Uterus (tissue), 4 donors: ENCODE measurements around the gene FMN1. TPM values are rescaled to one million over a fixed set of nuclear protein-coding genes. Genes with fewer than 3 reads are reported as not detected.

ENCODE experiments used
- DNase-seq, 2 donors: peaks; one replicate each; pipeline ENCODE4 v3.0.0-alpha.2; 2019 to 2020
- H3K27ac ChIP-seq, 2 donors: fragments of 200-600 bp; sonication (generic); 1 replicate in 1 of 2; 2 replicates in 1 of 2; pipeline ENCODE4 v1.5.1; 2016 to 2018
- H3K27me3 ChIP-seq, 2 donors: fragments of 200-600 bp; sonication (generic); one replicate each; pipeline ENCODE4 v1.5.1; 2018 to 2019; ENCODE audit warnings: control low read depth in 1 of 2
- H3K36me3 ChIP-seq, 2 donors: fragments of 200-600 bp; sonication (generic); one replicate each; pipeline ENCODE4 v1.5.1; 2019; ENCODE audit warnings: control low read depth in 1 of 2
- H3K4me1 ChIP-seq, 2 donors: fragments of 200-600 bp; sonication (generic); one replicate each; pipeline ENCODE4 v1.5.1; 2018 to 2019; ENCODE audit warnings: control low read depth in 1 of 2
- H3K4me3 ChIP-seq, 2 donors: fragments of 200-600 bp; sonication (generic); 1 replicate in 1 of 2; 2 replicates in 1 of 2; pipeline ENCODE4 v1.5.1; 2018 to 2019; ENCODE audit warnings: mild to moderate bottlenecking in 1 of 2
- H3K9me3 ChIP-seq, 2 donors: fragments of 200-600 bp; sonication (generic); one replicate each; pipeline ENCODE4 v1.5.1; 2019; ENCODE audit warnings: control low read depth in 1 of 2
- CTCF ChIP-seq, 4 experiments: fragments of 200-600 bp in 2 of 4; fragments of 450-650 bp in 2 of 4; sonication (generic) in 2 of 4; IDR thresholded peaks; one replicate each; pipeline ENCODE4 v1.5.1; 2016 to 2019; ENCODE audit warnings: antibody characterized with exemption in 4 of 4, mild to moderate bottlenecking in 2 of 4, moderate library complexity in 1 of 4
- POLR2A ChIP-seq, 2 donors: fragments of 450-650 bp; IDR thresholded peaks; one replicate each; pipeline ENCODE4 v1.6.1; 2016; ENCODE audit warnings: antibody characterized with exemption in 2 of 2, mild to moderate bottlenecking in 1 of 2, moderate library complexity in 1 of 2
- intact Hi-C: fragments of 100-400 bp; cut with DNase I; formaldehyde crosslinking; loops from one replicate; pipeline ENCODE4 v1.15.1; 2023; ENCODE audit warnings: low total_unique reads
- total RNA-seq, 4 donors: library from RNA; depleted of rRNA in 3 of 4; stranded (reverse); fragments of >200 nt in 3 of 4; gene quantifications; one replicate each; pipeline versions ENCODE4 v1.1.0 to v1.2.4, GENCODE V29; 2014 to 2023
- donor health status: DM: yes; HTN: yes; CAD: no.

Gene FMN1
- total RNA-seq, 4 donors from 2014 or later: 1.3 to 9.3 (median 5.0) TPM

GRCh38 chr15:32927124-32927523, 267.4 kb downstream of the FMN1 start:
- Histone ChIP-seq H3K27ac (no peak overlapping the region), H3K36me3 (no peaks in the 10 kb centered on the region), H3K4me1 (no peaks in the 10 kb centered on the region), H3K27me3 (no peaks in the 10 kb centered on the region), H3K4me3 (no peak overlapping the region), H3K9me3 (no peaks in the 10 kb centered on the region)
- TF ChIP-seq POLR2A (IDR thresholded peaks at IDR 0.05): no peak
- TF ChIP-seq CTCF (IDR thresholded peaks at IDR 0.05): no peak
- no peak for DNase-seq
- intact Hi-C loops: no loop called here

- no peaks in the 10 kb centered on the region for H3K4me1 ChIP-seq
- H3K27me3 ChIP-seq: no peaks in the 10 kb centered on the region
- no peak overlapping the region for H3K4me3 ChIP-seq
- no peaks in the 10 kb centered on the region for H3K9me3 ChIP-seq
- intact Hi-C loops: no loop called here
- DNase-seq: no peak
- TF ChIP-seq CTCF (IDR thresholded peaks at IDR 0.05) (no peak), POLR2A (IDR thresholded peaks at IDR 0.05) (no peak)
- no peak overlapping the region for H3K27ac ChIP-seq
- H3K36me3 ChIP-seq: no peaks in the 10 kb centered on the region
These were observed 271.3 kb downstream of the FMN1 start for GRCh38 chr15:32923176-32923575.

GRCh38 chr15:32922541-32922940, 272.0 kb downstream of the FMN1 start:
- Histone ChIP-seq H3K4me3 (no peak overlapping the region), H3K36me3 (no peaks in the 10 kb centered on the region), H3K4me1 (no peaks in the 10 kb centered on the region), H3K27ac (no peak overlapping the region), H3K27me3 (no peaks in the 10 kb centered on the region), H3K9me3 (no peaks in the 10 kb centered on the region)
- intact Hi-C loops: no loop called here
- no peak for DNase-seq
- TF ChIP-seq CTCF (IDR thresholded peaks at IDR 0.05): no peak
- TF ChIP-seq POLR2A (IDR thresholded peaks at IDR 0.05): no peak

- intact Hi-C loops: no loop called here
These were observed 274.6 kb downstream of the FMN1 start for GRCh38 chr15:32919749-32920414.

GRCh38 chr15:32918547-32918946, 276.0 kb downstream of the FMN1 start:
- Histone ChIP-seq H3K27ac (no peak overlapping the region), H3K4me1 (no peaks in the 10 kb centered on the region), H3K36me3 (no peaks in the 10 kb centered on the region), H3K27me3 (no peaks in the 10 kb centered on the region), H3K9me3 (no peaks in the 10 kb centered on the region), H3K4me3 (no peak overlapping the region)
- TF ChIP-seq POLR2A (IDR thresholded peaks at IDR 0.05) (no peak), CTCF (IDR thresholded peaks at IDR 0.05) (no peak)
- intact Hi-C loops: no loop called here
- DNase-seq: no peak

More at GRCh38 chr15:32919749-32920414, 274.6 kb downstream of the FMN1 start:
- no peak for DNase-seq
- Histone ChIP-seq H3K27me3 (no peaks in the 10 kb centered on the region), H3K36me3 (no peaks in the 10 kb centered on the region), H3K9me3 (no peaks in the 10 kb centered on the region), H3K4me1 (no peaks in the 10 kb centered on the region), H3K4me3 (no peak overlapping the region), H3K27ac (no peak overlapping the region)
- TF ChIP-seq CTCF (IDR thresholded peaks at IDR 0.05): no peak
- TF ChIP-seq POLR2A (IDR thresholded peaks at IDR 0.05): no peak
